ENCODE results near the gene HDHD2.

DNA sequence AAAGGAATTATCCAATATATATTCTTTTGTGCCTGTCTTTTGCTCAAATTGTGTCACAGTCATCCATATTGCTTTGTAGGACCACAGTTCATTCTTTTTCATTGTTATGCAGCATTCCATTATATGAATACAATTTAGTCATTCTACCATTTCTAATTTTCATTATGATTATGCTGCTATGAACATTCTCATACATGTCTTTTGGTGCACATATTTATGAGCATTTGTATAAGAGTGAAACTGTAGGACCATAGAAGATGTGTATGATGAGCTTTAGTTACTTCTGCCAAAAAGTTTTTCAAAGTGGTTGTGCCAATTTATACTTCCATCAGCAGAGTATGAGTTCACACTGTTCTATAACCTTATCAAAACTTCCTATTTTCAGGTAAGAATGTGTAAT, 18.2 kb upstream of the HDHD2 start:
- TF ChIP-seq, protein P1, sequence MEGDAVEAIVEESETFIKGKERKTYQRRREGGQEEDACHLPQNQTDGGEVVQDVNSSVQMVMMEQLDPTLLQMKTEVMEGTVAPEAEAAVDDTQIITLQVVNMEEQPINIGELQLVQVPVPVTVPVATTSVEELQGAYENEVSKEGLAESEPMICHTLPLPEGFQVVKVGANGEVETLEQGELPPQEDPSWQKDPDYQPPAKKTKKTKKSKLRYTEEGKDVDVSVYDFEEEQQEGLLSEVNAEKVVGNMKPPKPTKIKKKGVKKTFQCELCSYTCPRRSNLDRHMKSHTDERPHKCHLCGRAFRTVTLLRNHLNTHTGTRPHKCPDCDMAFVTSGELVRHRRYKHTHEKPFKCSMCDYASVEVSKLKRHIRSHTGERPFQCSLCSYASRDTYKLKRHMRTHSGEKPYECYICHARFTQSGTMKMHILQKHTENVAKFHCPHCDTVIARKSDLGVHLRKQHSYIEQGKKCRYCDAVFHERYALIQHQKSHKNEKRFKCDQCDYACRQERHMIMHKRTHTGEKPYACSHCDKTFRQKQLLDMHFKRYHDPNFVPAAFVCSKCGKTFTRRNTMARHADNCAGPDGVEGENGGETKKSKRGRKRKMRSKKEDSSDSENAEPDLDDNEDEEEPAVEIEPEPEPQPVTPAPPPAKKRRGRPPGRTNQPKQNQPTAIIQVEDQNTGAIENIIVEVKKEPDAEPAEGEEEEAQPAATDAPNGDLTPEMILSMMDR (CRISPR knock-in tag; IDR thresholded peaks at IDR 0.05), result no peak
- TF ChIP-seq ZNF24 (IDR thresholded peaks at IDR 0.05), result no peak
